Placental pericyte (primary cell): ENCODE results near the gene ST8SIA2. TPM values are rescaled to one million over a fixed set of nuclear protein-coding genes. Genes with fewer than 3 reads are reported as not detected.

Experiments used
- small RNA-seq: library from RNA; depleted of rRNA; stranded (forward); fragments of <200 nt; gene quantifications from one replicate; pipeline ENCODE3, GENCODE V24; 2012; ENCODE audit warnings: low replicate concordance
- total RNA-seq: library from RNA; depleted of rRNA; stranded (reverse); fragments of >200 nt; gene quantifications from 2 replicates; pipeline ENCODE4 v1.2.3, GENCODE V29; 2012

The ST8SIA2 gene
- total RNA-seq = not detected in 2 replicates

GRCh38 chr15:92393071-92393979 is at the start of gene ST8SIA2:
Gene ST8SIA2 (plus strand): TSS chr15:92393881. CDS start chr15:92394065, 184 bp downstream.

Small RNA genes lying within 50 kb of the gene (small RNA-seq; reads per million reads assigned to genes)
- gene RF01233 = not detected
